Lower lobe of right lung (tissue), 2 donors: ENCODE measurements around the gene PCBP3. TPM values are rescaled to one million over a fixed set of nuclear protein-coding genes. Genes with fewer than 3 reads are reported as not detected.

Experiments
- ATAC-seq, 2 donors: fragments of 200-7000 bp; cut with Tn5 transposase; one replicate each; pipeline ENCODE4 v1.9.1; 2020 to 2022; ENCODE audit warnings: mild to moderate bottlenecking in 2 of 2, moderate library complexity in 2 of 2
- DNase-seq: peaks from one replicate; pipeline ENCODE4 v3.0.0-alpha.2; 2020
- H3K27ac ChIP-seq: fragments of 200-600 bp; one replicate; pipeline ENCODE4 v1.8.0; 2022
- H3K27me3 ChIP-seq: fragments of 200-600 bp; one replicate; pipeline ENCODE4 v1.8.0; 2022; ENCODE audit warnings: low read depth
- H3K36me3 ChIP-seq: fragments of 200-600 bp; one replicate; pipeline ENCODE4 v1.8.0; 2022; ENCODE audit warnings: mild to moderate bottlenecking
- H3K4me1 ChIP-seq: fragments of 200-600 bp; one replicate; pipeline ENCODE4 v1.8.0; 2022
- H3K4me3 ChIP-seq: fragments of 200-600 bp; one replicate; pipeline ENCODE4 v1.8.0; 2022; ENCODE audit warnings: mild to moderate bottlenecking
- H3K9me3 ChIP-seq: fragments of 200-600 bp; one replicate; pipeline ENCODE4 v1.8.0; 2022
- intact Hi-C: fragments of 100-400 bp; cut with DNase I; formaldehyde crosslinking; loops from one replicate; pipeline ENCODE4 v1.11.0; 2022
- total RNA-seq: library from RNA; stranded (reverse); fragmentation: NEBNext Ultra II Directional; extraction: Animal tissue kit (Norgen Biotek cat#: 25700); gene quantifications from one replicate; pipeline ENCODE4 v1.2.1, GENCODE V29; 2021
- TF ChIP-seq, protein P1 (sequence below): fragments of 200-600 bp; IDR thresholded peaks from one replicate; pipeline ENCODE4 v1.8.0; 2022; ENCODE audit warnings: antibody characterized with exemption, mild to moderate bottlenecking
- donor health status: DM: no; HTN: yes; CAD: no; lungs with severe emphysema.

Gene PCBP3
- total RNA-seq, 1 donor from 2014 or later, result 4.5 TPM

DNA sequence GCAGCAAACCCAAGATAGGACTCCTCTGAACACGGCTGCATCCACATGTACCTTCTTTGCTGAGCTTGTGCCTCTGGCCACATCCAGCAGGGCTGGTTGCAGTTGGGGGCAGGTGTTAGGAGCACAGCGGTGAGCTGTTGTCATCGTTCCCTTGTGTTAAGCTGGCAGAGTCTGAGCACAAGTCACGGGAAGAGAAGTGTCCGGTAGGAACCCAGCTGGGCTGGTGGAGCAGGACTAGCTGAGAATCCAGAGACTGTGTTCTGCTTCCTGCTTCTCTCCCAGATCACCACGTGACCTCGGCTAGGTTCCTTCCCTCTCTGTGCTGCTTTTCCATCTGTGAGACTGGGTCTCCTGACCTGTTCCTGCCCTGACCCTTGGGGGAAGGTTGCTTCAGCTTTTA is 105.1 kb downstream of the PCBP3 start:
- H3K36me3 ChIP-seq, result no peaks in the 10 kb centered on the region
- no peaks in the 10 kb centered on the region for H3K4me1 ChIP-seq
- H3K4me3 ChIP-seq, result no peak overlapping the region
- DNase-seq (no peak), ATAC-seq (no peak)
- no peak overlapping the region for H3K27ac ChIP-seq
- H3K27me3 ChIP-seq, result no peaks in the 10 kb centered on the region
- H3K9me3 ChIP-seq, result no peaks in the 10 kb centered on the region
- intact Hi-C loops, result no loop called here
- TF ChIP-seq, protein P1, sequence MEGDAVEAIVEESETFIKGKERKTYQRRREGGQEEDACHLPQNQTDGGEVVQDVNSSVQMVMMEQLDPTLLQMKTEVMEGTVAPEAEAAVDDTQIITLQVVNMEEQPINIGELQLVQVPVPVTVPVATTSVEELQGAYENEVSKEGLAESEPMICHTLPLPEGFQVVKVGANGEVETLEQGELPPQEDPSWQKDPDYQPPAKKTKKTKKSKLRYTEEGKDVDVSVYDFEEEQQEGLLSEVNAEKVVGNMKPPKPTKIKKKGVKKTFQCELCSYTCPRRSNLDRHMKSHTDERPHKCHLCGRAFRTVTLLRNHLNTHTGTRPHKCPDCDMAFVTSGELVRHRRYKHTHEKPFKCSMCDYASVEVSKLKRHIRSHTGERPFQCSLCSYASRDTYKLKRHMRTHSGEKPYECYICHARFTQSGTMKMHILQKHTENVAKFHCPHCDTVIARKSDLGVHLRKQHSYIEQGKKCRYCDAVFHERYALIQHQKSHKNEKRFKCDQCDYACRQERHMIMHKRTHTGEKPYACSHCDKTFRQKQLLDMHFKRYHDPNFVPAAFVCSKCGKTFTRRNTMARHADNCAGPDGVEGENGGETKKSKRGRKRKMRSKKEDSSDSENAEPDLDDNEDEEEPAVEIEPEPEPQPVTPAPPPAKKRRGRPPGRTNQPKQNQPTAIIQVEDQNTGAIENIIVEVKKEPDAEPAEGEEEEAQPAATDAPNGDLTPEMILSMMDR, result no peak

DNA sequence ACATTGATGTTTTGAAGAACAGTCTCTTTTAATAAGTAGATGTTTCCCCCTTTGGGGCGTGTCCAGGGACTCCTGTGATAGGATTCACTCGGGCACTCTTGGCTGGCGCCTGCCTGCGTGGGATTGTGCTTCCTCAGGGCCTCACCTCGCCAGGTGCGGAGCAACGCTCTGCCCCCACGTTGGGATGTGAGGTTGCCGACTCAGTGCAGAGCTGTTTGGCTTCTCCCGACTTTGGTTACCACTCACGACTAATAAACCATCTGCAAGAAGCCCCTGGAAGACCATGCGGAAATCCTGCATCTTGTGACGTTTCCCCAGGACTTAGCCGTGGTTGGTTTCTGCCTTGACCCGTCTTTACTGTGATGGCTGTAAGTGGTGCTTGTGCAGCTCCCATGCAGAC is 106.4 kb downstream of the PCBP3 start:
- no peaks in the 10 kb centered on the region for H3K9me3 ChIP-seq
- DNase-seq (no peak), ATAC-seq (no peak)
- H3K27me3 ChIP-seq, result no peaks in the 10 kb centered on the region
- intact Hi-C loops, result no loop called here
- TF ChIP-seq, protein P1, result no peak
- H3K4me3 ChIP-seq, result no peak overlapping the region
- no peaks in the 10 kb centered on the region for H3K4me1 ChIP-seq
- no peaks in the 10 kb centered on the region for H3K36me3 ChIP-seq
- no peak overlapping the region for H3K27ac ChIP-seq

DNA sequence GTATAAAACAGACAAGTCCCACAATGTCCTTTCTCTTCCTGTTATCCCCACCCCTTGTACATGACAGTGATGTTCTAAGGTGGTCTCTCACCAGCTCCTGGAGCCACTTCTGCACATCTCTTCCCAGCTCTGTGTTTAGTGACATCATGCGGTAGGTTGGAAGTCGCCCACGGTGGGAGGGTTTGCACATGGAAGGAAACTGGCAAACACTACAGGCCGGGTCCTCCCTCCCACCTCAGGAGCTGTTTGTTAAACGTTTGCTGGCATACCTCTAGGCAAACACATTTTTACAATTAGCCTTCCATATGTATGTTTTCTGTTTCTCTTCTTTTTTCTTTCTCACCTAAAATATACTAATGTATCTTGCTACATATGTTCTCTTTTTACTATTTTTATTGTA is 107.4 kb downstream of the PCBP3 start:
- Histone ChIP-seq H3K27me3 (no peaks in the 10 kb centered on the region), H3K4me1 (no peaks in the 10 kb centered on the region), H3K4me3 (no peak overlapping the region), H3K36me3 (no peaks in the 10 kb centered on the region), H3K27ac (no peak overlapping the region), H3K9me3 (no peaks in the 10 kb centered on the region)
- ATAC-seq (no peak), DNase-seq (no peak)
- TF ChIP-seq, protein P1, result no peak
- intact Hi-C loops, result no loop called here

DNA sequence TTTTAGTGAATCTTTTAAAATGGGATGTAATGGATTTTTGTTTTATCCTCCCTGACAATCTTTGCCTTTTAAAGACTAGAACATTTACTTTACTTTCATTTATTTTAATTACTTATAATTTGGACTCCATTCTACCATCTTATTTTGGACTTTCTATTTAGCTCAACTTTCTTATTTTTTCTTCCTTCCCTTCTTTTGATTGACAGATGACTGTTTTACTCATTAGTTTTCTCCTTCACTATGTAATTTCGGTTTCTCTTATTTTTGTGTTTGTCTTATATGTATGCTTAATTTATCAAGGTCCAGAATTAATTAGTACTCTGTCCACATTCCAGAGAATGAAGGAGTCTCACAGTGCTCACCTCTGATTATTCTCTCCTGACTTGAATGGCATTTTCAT is 109.9 kb downstream of the PCBP3 start:
- TF ChIP-seq, protein P1, result no peak
- H3K9me3 ChIP-seq, result no peaks in the 10 kb centered on the region
- intact Hi-C loops, result no loop called here

DNA sequence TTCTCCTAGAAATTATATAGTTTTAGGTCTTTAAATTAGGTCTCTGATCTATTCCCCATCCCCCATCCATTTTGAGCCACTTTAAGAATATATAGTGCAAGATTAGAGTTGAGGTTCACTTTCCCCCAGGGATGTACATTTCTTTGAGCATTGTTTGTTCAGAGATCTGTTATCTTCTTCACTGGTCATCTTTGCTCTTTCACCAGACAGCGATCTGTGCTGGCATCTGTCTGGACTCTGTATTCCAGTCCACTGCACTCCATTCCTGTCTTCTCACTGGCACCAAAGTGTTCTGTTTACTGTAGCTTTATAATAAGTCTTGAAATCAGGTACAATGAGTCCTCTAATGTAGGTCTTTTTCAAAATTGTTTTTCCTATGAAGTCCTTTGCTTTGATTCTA is 112.5 kb downstream of the PCBP3 start:
- H3K27ac ChIP-seq, result no peak overlapping the region
- intact Hi-C loops, result no loop called here
- no peak for ATAC-seq

More for the DNA sequence above, 109.9 kb downstream of the PCBP3 start:
- no peaks in the 10 kb centered on the region for H3K27me3 ChIP-seq
- no peaks in the 10 kb centered on the region for H3K4me1 ChIP-seq
- no peaks in the 10 kb centered on the region for H3K36me3 ChIP-seq
- ATAC-seq, result no peak
- no peak for DNase-seq
- H3K27ac ChIP-seq, result no peak overlapping the region
- H3K4me3 ChIP-seq, result no peak overlapping the region

More for the DNA sequence above, 112.5 kb downstream of the PCBP3 start:
- no peak for DNase-seq
- TF ChIP-seq, protein P1, result no peak
- Histone ChIP-seq H3K9me3 (no peaks in the 10 kb centered on the region), H3K36me3 (no peaks in the 10 kb centered on the region), H3K27me3 (no peaks in the 10 kb centered on the region), H3K4me1 (no peaks in the 10 kb centered on the region), H3K4me3 (no peak overlapping the region)
